Progenitor cell of endocrine pancreas (in vitro differentiated cells): Measurements from ENCODE around the gene OR2A25. TPM values are rescaled to one million over a fixed set of nuclear protein-coding genes. Genes with fewer than 3 reads are reported as not detected.

Source experiments
- DNase-seq: peaks from one replicate; pipeline ENCODE4 v3.0.0; 2021; ENCODE audit warnings: low spot score; ENCODE audit not compliant: unreplicated experiment
- H3K27ac Mint-ChIP-seq: 2 replicates; pipeline ENCODE4 v1.8.0; 2021; ENCODE audit warnings: mild to moderate bottlenecking, moderate library complexity, mixed read lengths
- H3K27me3 Mint-ChIP-seq: 2 replicates; pipeline ENCODE4 v1.8.0; 2021; ENCODE audit warnings: mixed read lengths
- H3K36me3 Mint-ChIP-seq: 2 replicates; pipeline ENCODE4 v1.8.0; 2022; ENCODE audit warnings: mixed read lengths; ENCODE audit not compliant: insufficient read depth
- H3K4me1 Mint-ChIP-seq: 2 replicates; pipeline ENCODE4 v1.8.0; 2021; ENCODE audit warnings: low read depth, mixed read lengths
- H3K4me3 Mint-ChIP-seq: 2 replicates; pipeline ENCODE4 v1.8.0; 2021; ENCODE audit warnings: low read depth, mild to moderate bottlenecking, moderate library complexity, mixed read lengths
- H3K9me3 Mint-ChIP-seq: 2 replicates; pipeline ENCODE4 v1.8.0; 2021; ENCODE audit warnings: low read depth, mixed read lengths
- total RNA-seq: library from RNA; stranded (reverse); gene quantifications from 2 replicates; pipeline ENCODE4 v1.2.1, GENCODE V29; 2021
- TF ChIP-seq, protein P1 (sequence below): fragments of 200-600 bp; sonication (generic); IDR thresholded peaks from one replicate; pipeline ENCODE4 v1.5.0; 2021; ENCODE audit warnings: antibody characterized with exemption, mild to moderate bottlenecking; ENCODE audit not compliant: unreplicated experiment

OR2A25 gene
- total RNA-seq, 1 donor from 2014 or later = not detected

DNA sequence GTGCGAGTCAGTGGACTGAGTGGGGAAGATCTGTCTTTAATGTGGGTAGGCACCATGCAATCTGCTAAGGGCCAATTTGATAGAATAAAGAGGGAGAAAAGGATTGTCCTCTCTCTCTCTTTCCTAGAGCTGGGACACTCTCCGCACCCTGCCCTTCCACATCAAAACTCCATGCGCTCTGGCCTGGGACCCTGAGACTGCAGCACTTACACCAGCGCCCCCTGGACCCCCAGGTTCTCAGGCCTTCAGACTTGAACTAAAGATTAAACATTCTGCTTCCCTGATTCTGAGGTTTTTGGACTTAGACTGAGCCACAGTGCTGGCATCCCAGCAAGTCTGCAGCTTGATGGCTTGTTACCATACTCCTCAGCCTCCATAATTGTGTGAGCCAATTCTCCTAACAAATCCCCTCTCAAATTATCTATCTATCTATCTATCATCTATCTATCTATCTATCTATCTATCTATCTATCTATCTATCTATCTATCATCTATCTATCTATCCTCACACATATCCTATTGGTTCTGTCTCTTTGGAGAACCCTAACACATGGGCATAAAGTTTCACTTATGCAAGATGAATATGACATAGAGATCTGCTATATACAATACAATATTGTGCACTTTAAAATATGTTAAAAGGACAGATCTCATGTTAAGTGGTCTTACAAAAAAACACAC lies 43.3 kb upstream of the OR2A25 start:
- Mint-ChIP-seq H3K4me1 (no peaks in the 10 kb centered on the region), H3K36me3 (no peaks in the 10 kb centered on the region), H3K27me3 (no peaks in the 10 kb centered on the region), H3K4me3 (no peak overlapping the region), H3K27ac (no peak overlapping the region), H3K9me3 (no peaks in the 10 kb centered on the region)
- no peak for DNase-seq
- TF ChIP-seq, protein P1, sequence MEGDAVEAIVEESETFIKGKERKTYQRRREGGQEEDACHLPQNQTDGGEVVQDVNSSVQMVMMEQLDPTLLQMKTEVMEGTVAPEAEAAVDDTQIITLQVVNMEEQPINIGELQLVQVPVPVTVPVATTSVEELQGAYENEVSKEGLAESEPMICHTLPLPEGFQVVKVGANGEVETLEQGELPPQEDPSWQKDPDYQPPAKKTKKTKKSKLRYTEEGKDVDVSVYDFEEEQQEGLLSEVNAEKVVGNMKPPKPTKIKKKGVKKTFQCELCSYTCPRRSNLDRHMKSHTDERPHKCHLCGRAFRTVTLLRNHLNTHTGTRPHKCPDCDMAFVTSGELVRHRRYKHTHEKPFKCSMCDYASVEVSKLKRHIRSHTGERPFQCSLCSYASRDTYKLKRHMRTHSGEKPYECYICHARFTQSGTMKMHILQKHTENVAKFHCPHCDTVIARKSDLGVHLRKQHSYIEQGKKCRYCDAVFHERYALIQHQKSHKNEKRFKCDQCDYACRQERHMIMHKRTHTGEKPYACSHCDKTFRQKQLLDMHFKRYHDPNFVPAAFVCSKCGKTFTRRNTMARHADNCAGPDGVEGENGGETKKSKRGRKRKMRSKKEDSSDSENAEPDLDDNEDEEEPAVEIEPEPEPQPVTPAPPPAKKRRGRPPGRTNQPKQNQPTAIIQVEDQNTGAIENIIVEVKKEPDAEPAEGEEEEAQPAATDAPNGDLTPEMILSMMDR = no peak

- DNase-seq = no peak
- no peak overlapping the region for H3K4me3 Mint-ChIP-seq
- TF ChIP-seq, protein P1 = peak; percentile 69
- peaks cover 3% of the 10 kb centered on the region for H3K4me1 Mint-ChIP-seq
- no peaks in the 10 kb centered on the region for H3K9me3 Mint-ChIP-seq
- no peaks in the 10 kb centered on the region for H3K36me3 Mint-ChIP-seq
- no peaks in the 10 kb centered on the region for H3K27me3 Mint-ChIP-seq
- H3K27ac Mint-ChIP-seq = no peak overlapping the region
These were observed 42.5 kb upstream of the OR2A25 start for GRCh38 chr7:144027070-144027469.

DNA sequence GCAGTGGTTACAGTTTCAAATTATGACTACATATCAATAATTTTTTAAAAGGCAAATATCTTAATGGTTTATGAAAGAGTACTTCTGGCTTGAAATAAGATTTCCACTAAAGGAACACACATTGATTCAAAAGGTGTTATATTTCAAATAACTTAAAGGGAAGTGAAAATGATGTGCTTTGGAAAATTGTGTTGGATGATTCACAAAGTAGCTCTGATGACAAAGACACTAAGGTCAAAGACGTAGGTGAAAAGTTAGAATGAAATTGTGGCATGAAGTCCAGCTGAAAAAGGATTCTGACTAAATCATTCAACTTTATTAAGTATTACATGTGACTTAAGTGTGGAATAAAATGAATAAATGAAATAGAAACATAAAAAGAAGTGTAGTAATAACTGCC lies 41.6 kb upstream of the OR2A25 start:
- no peaks in the 10 kb centered on the region for H3K27me3 Mint-ChIP-seq
- no peak overlapping the region for H3K27ac Mint-ChIP-seq
- no peak for DNase-seq
- no peak overlapping the region for H3K4me3 Mint-ChIP-seq
- H3K36me3 Mint-ChIP-seq = no peaks in the 10 kb centered on the region
- TF ChIP-seq, protein P1 = no peak
- H3K9me3 Mint-ChIP-seq = no peaks in the 10 kb centered on the region
- peaks cover 8% of the 10 kb centered on the region for H3K4me1 Mint-ChIP-seq

DNA sequence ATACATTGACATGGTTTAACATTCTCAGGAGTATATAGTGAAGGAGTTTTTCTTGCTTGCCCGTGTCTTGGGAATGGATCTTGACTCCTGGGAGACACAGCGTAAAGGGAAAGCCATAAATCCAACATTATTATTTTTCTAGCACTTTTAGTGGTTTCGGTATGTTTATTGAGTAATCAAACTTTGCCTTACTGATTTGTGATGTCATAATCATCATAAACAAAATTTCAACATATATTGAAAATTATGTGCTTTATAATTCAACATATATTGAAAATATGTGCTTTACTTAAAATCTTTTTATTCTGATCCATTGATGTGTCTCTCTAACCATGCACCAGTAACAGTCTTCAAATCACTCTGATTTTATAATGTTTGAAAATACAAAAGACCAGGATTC lies 41.1 kb upstream of the OR2A25 start:
- peaks cover 8% of the 10 kb centered on the region for H3K4me1 Mint-ChIP-seq
- H3K4me3 Mint-ChIP-seq = no peak overlapping the region
- DNase-seq = no peak
- H3K27ac Mint-ChIP-seq = no peak overlapping the region
- TF ChIP-seq, protein P1 = no peak
- H3K36me3 Mint-ChIP-seq = no peaks in the 10 kb centered on the region
- H3K27me3 Mint-ChIP-seq = no peaks in the 10 kb centered on the region
- H3K9me3 Mint-ChIP-seq = no peaks in the 10 kb centered on the region

GRCh38 chr7:144032516-144032915 lies 37.1 kb upstream of the OR2A25 start:
- Mint-ChIP-seq H3K27me3 (no peaks in the 10 kb centered on the region), H3K27ac (no peak overlapping the region), H3K9me3 (no peaks in the 10 kb centered on the region), H3K4me3 (no peak overlapping the region), H3K4me1 (peaks cover 8% of the 10 kb centered on the region), H3K36me3 (no peaks in the 10 kb centered on the region)
- TF ChIP-seq, protein P1 = no peak
- DNase-seq = no peak
